GM19324 (cell line): ENCODE data around the gene MYO15B.
"Not testable (repeated sequence)": the region's sequence is repeated elsewhere in the genome, so short reads cannot be mapped to it uniquely, and the experiment has no call there.

Experiments
- ATAC-seq: cut with Tn5 transposase; IDR thresholded peaks from one replicate; pipeline ENCODE4 v1.9.1; 2021; ENCODE audit warnings: mild to moderate bottlenecking, moderate library complexity; ENCODE audit not compliant: unreplicated experiment, low FRiP score

Gene MYO15B

DNA sequence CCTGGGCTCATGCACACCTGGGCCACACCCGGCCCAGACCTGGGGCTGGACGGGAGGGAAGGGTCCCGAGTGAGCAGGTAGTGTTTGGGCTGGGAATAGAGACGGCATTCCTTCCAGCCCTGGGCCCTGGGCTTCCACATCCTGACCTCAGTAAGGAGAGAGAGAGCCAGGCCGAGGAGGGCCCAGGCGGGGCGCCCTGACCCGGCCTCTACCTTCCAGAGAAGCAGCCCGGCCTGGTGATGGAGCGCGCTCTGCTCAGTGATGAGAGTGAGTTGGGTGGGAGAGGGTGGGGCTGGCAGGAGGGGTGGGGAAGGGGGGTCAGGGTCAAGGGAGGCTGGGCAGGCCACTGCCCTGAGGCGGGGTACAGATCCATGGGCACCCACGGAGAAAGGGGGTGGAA lies 13.6 kb upstream of the MYO15B start:
- ATAC-seq = no peak

DNA sequence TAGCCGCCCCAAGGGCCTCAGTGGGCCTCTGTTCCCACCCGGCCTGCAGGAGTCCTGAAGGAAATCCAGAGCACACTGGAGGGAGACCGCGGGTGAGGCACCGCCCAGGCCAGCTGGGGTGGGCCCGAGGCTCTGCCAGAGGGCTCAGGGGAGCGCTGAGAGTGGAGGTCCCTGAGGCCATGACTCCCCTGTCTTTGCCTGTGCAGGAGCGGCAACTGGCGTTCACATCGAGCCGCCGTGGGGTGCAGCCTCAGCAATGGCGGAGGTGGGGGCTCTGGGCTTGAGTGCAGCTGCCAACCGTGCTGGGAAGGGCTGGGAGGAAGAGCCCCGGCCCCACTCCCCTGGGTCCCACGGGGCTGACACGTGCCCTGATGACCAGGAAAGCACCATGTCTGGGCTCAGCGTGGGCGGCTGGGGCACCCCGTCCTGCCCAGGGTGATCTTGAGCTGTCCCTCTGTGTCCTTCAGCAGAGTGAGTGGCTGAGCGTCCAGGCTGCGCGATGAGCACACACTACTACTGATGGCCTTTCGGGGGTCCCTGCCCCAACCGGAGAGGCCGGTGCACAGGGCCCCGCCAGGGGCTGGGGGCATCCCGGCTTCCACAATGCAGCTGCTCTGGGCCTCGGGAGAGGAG lies 13.1 kb upstream of the MYO15B start:
- no peak for ATAC-seq

DNA sequence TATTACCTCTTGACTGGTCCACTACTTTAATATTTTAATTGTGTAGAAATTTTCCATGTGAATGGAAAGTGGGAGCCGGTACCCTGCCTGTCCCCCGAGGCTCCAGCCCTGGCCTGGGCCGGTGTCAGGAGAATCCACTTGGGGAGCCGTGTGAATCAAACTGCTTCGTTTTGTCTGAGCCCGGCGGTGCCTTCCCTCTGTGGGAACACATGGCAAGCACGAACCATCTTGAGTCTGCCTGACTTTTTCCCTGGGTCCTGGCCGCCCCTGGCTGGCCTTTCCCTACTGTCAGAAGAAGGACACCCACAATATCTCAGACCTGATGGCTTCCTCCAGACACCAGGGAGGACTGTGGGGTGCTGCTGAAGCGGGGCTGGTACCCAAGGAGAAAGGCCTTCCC lies 12.4 kb upstream of the MYO15B start:
- no peak for ATAC-seq

DNA sequence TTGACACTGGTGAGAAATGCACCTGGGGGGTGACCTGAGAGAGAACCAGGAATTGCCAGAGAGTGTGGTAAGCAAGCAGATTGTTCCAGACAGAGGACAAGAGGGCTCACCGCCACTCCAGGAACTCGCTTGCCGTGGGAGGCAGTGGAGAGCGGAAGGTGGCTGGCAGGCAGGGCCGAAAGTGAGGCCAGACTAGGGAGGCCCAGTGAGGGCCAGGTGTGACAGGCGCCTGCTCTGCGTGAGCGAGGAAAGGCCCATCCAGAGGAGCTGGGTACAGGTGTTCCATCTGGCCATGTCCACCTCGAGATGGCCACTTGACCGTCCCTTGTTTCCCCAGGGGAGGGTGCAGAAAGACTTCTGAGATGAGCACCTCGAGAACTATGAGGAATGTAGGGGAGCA lies 11.9 kb upstream of the MYO15B start:
- ATAC-seq = no peak

DNA sequence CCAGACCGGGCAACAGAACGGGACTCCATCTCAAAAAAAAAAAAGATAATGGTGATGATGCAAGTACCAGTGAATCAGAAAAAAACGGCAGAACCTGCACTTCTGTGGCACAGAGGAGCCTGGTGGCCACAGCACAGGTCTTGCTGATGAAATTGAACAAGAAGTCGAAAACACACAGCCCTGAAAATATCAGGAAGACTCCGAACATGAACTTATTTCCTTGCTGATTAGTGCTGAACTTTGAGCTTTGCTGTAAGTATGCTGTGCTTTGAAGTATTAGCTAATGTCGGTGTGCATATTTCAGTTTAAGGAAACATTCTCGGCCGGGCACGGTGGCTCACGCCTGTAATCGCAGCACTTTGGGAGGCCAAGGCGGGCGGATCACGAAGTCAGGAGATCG lies 10.9 kb upstream of the MYO15B start:
- no peak for ATAC-seq

DNA sequence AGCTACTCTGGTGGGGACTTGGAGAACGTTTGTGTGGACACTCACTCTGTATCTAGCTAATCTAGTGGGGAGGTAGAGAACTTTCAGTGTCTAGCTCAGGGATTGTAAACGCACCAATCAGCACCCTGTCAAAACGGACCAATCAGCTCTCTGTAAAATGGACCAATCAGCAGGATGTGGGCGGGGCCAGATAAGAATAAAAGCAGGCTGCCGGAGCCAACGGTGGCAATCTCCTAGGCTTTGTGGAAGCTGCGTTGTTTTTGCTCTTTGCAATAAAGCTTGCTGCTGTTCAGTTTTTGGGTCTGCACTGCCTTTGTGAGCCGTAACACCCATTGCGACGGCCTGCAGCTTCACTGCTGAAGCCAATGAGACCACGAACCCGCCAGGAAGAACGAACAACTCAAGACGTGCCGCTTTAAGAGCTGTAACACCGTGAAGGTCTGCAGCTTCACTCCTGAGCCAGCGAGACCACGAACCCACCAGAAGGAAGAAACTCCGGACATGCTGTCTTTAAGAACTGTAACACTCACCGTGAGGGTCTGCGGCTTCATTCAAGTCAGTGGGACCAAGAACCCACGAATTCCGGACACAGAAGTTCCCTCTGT lies 6.4 kb upstream of the MYO15B start:
- ATAC-seq = not testable (repeated sequence)

DNA sequence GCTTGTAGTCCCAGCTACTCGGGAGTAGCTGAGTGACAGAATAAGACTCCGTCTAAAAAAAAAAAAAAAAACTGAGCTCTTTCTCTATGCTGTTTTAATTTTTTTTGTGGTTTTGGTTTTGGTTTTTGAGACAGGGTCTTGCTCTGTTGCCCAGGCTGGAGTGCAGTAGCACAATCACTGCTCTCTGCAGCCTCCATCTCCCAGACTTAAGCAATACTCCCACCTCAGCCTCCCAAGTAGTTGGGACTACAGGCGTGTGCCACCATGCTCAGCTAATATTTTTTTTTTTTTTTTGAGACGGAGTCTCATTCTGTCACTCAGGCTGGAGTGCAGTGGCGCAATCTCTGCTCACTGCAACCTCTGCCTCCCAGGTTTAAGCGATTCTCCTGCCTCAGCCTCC lies 4.4 kb upstream of the MYO15B start:
- ATAC-seq = not testable (repeated sequence)

DNA sequence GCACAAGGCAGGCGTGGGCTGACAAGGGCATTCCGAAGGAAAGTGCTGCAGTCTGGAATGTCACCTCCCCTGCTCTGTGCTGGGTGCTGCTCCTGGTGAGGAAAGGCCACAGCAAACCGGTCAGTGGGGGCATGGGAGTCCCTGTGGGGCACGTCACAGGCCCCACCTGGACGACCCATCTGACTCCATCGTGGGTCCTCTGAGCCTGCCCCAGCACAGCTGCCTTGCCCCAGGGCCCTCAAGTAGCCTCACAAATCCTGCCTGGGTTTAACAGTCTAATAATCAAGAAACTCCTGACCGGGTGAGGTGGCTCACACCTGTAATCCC lies 2.8 kb upstream of the MYO15B start:
- ATAC-seq = no peak

DNA sequence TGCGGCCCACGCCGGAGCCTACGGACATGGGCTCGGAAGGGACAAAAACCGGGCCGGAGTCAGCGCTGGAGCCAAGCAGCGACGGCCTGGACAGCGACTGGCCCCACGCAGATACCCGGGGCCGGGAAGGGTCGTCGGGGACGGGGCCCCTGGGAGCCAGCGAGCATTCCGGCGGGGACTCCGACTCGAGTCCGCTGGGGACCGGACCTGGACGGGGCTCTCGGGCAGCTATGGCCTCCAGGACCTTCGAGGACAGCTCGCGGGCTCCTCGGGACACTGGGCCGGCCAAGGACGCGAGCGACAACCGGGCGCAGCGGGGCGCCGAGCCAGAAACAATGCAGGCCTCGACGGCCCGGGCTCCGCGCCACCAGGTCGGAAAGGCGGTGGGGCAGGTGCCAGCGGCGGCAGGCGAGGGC lies 1.0 kb downstream of the MYO15B start:
- peak; percentile 0 for ATAC-seq

DNA sequence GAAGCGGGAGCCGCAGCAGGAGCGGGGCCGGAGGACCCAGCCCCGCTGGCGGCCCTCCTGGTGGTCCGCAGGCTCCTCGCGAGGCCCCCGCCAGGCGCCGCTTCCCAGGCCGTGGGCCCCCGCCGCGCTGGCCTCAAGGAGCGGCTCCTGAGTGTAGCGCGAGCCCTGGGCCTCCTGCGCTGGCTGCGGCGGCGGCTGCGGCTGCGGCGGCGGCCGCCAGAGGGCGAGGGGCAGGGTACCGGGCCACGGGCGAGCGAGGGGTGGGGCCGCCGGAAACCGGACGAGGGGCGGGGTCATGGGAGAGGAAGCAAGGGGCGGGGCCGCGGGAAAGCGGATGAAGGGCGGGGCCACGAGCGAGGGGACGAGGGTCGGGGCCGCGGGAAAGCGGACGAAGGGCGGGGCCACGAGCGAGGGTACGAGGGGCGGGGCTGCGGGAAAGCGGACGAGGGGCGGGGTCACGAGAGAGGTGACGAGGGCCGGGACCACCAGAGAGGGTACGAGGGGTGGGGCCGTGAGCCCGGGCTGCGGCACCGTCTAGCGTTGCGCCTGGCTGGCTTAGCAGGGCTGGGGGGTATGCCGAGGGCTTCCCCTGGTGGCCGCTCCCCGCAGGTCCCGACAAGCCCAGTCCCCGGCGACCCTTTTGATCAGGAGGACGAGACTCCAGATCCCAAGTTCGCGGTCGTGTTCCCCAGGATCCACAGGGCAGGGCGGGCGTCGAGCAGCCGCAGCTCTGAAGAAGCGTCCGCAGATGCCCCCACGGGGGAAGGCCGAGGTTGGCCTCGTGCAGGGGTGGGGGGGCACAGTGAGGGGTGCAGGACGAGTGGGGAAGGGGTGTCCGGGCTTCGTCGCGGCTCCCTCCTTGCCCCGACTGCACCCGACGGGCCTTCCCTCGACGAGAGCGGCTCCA lies 1.7 kb downstream of the MYO15B start:
- ATAC-seq = peak; percentile 74

DNA sequence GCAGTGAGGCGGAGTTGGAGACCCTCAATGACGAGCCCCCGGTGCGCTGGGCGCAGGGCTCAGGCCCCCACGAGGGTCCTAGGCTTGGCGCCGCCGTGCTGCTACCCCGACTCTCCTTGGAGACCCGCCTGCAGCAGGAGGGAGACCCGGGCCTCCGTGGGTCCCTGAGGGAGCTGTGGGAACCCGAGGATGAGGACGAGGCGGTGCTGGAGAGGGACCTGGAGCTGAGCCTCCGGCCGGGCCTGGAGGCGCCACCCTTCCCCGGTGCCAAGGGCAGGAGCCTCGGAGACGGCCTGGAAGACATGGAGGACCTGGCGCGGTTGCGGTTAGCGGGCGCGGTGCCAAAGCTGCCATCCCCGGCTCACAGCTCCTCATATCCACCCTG lies 2.3 kb downstream of the MYO15B start:
- ATAC-seq = no peak

DNA sequence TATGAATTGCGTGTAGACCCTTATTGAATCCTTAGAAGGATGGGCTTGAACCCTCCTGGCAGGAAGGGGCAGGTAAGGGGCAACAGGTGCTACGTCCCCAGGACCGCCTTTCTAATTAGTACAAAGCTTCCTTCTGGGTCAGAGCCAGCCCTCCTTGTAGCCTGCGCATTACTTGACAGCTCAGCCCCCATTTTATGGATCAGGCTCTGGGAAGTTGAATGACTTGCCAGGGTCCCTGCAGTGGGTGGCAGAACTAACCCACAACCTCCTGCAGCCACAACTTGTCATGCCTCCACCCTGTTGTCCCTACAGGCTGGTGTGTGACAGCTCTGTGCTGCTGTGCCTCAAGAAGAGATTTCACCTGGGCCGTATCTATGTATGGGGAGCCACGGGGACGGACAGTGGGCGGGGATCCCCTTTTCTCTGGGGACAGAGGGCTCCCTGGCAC lies 2.7 kb downstream of the MYO15B start:
- no peak for ATAC-seq

DNA sequence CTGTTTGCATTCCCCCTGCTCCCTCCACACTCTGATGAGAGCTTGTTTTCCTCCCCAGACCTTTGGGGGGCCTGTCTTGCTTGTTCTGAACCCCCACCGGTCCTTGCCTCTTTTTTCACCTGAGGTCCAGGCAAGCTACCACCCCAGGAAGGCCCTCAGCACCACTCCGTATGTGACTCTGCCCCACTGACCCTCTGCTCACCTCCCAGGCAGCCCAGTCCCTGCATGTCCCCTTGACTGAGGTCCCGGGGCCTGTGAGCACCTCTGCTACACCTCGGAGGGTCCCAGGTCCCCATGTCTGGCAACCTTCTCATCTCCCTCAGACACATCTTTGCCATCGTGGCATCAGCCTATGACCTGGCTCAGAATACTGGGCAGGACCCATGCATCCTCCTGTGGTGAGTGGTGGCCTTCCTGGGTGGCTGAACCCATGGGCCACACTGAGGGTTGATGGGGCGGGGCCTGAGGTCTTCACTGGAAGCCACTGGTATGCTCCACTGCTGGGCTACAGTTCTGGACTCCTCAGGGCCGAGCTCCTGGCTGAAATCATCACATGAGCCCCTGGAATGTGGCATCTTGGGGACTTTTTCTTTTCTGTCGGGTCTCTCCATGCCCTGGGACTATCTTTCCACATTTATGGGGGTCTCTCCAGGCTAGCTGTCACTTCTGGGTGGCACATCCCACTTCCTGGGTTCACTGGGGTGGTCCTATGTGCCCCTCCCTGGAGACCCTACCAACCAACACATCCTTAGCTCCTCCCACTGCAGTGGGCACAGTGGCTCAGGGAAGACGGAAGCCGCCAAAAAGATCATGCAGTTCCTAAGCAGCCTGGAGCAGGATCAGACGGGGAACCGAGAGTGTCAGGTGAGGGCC lies 3.5 kb downstream of the MYO15B start:
- ATAC-seq = no peak

DNA sequence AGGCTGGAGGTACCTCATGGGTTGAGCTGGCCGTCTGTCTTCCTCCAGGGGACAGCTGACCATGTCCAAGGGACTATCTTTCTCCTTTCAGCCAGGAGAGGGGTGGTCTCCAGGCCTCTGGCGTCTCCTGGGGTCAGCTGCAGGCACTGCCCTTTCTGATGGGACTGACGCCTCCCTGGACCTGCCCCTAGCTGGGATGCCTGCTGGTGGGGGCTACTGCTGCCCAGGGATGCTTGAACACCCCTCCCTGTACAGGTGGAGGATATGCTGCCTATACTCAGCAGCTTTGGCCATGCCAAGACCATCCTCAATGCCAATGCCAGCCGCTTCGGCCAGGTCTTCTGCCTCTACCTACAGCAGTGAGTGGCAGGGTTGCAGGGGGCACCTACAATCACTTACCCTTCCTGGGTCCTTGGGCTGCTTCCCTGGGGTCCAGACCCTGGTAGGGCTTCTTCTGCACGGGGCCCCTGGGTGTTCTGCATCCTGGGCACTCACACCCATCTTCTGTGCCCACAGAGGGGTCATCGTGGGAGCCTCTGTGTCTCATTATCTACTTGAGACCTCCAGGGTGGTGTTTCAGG lies 4.2 kb downstream of the MYO15B start:
- ATAC-seq = no peak

DNA sequence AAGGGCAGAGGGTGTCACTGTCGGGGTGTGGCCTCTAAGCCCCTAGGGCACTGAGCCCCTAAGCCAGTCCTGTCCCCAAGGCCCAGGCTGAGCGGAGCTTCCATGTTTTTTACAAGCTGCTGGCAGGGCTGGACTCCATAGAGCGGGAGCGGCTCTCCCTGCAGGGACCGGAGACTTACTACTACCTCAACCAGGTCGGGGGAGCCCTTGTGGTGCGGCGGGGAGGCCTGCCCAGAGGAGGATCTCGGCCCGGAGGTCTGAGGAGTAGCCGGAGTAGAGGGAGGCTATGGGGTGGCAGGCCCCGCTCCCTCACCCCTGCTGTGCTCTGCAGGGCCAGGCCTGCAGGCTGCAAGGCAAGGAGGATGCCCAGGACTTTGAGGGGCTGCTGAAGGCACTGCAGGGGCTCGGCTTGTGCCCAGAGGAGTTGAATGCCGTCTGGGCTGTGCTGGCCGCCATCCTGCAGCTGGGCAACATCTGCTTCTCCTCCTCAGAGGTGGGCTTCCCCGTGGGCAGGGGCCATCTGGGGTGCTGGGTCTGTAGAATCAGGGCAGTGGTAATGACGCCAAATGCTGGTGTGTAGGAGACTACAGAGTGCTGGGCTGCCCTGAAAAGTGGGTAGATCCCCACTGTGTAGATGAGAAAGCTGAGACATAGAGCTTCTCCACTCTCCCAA lies 4.9 kb downstream of the MYO15B start:
- no peak for ATAC-seq

DNA sequence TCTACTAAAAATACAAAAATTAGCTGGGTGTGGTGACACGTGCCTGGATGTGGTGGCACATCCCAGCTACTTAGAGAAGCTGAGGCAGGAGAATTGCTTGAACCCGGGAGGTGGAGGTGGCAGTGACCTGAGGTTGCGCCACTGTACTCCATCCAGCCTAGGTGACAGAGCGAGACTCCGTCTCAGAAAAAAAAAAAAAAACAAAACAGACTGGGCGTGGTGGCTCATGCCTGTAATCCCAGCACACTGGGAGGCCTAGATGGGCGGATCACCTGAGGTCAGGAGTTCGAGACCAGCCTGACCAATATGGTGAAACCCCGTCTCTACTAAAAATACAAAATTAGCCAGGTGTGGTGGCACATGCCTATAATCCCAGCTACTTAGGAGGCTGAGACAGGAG lies 5.8 kb downstream of the MYO15B start:
- ATAC-seq = not testable (repeated sequence)

DNA sequence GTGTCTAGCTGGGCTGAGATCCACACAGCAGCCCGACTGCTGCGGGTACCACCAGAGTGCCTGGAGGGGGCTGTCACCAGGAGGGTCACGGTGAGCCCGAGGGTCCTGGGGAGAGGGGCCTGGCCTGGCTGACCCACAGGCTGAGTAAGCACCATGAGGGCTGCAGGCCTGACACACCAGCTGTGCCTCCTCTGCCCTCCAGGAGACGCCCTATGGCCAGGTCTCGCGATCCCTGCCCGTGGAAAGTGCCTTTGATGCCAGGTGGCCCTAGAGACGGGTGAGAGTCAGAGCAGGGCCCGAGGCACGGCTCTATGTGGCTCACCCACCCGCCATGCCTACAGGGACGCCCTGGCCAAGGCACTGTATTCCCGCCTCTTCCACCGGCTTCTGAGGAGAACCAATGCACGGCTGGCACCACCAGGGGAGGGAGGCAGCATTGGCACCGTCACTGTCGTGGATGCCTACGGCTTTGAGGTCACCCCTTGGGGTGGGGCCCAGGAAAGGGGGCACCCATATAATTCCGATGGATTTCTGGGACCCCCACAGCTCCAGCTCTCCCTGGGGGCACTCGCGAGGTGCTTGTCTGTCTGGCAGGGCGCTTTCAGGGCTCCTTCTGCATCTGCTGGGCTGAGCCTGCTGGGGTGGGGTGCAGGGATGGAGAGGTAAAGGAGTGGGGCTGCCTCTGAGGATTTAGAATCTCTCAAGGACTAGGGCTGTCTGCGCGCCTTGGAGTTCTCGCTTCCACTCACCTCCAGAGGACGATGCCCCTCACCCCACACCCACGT lies 7.1 kb downstream of the MYO15B start:
- ATAC-seq = no peak

DNA sequence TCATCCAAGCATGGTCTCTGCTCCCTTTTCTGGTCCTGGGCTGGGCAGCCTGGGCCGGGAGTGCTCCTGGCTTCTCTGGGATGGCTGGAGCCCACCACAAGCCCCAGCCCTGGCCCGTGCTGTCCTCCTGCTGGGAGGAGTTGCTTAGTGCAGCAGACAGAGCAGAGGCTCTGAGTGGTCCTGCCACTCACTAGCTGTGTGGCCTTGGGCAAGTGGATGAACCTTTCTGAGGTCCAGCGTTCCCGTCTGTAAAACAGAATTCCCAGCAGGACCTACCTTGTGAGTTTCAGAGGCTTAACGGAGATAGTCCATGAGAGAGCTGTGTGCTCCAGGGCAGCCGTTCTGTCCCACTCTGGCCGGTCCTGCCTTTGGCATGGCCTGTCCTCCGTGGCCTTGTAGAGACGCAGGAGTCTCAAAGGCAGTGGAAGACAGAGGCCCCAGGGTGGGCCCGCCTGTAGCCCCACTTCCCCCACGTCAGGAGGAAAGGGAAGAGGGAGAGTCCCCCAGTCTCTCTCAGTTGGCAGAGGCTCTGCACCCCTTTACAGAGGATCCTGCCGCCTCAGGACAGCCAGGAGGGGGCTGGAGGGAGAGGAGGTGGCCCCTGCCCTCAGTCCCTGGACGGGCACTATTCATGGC lies 7.8 kb downstream of the MYO15B start:
- ATAC-seq = no peak

DNA sequence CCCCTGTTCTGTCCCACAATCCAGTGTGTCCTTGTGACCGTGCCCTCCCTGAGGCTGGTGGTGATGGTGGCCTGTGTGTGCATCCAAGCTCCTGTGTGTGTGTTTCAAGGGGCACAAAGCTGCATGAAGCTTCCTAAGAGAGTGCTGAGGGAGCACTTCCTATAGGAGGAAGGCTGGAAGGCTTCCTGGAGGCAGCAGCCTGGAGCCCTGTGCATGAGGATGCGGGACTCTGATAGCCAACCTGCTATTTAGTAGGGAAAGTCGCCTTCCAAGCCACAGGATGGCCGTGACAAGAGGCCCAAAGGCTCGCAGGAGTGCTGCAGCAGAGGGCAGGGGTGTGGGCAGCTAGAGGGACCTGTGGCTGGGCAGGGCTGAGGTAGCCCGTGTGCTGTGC lies 8.3 kb downstream of the MYO15B start:
- ATAC-seq = no peak
